NCI-H1105 (cell line): ENCODE results near the gene CREBBP.
"Not testable (repeated sequence)": the region's sequence is repeated elsewhere in the genome, so short reads cannot be mapped to it uniquely, and the experiment has no call there.

Experiments used
- DNase-seq: peaks from one replicate; lab custom pipeline; 2025; lab: John Stamatoyannopoulos, UW

The CREBBP gene

DNA sequence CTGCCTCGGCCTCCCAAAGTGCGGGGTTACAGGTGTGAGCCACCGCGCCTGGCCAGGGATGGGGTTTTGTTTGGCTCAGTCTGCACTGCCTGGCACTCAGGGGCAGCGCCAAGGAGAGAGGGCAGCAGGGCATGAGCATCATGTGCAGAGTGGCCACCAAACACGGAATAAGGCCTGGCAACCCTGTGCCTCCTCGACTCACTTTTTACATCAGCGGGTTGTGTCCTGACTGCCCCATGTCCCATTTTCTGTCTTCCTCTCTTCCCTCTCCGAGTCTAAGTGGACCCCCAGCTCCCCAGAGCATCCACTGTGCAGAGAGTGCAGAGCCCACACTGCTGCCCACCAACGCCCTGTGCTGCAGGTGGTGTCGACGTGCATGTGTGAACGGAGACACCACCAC, 145.0 kb downstream of the CREBBP start:
- no peak for DNase-seq

DNA sequence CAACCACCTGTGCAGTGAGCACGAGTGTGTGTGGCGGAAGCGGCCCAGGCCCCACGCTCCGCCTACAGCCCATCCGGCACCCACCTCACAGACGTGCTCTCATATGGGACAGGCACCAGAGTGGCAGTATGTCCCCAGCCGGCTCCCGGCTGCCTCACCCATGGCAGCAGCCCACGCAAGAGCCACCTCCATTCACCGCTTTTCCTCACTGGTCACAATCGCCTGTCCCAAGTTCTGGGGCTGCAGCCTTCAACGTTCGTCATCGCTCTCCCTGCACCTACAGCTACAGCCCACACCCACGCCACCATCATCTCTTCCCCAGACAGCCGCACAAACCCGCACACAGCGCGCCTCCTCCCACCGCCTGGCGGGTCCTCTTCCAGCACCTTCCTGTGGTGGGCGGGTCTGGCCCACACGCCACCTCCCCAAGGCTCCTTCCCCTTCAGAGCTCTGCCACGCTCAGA, 145.7 kb downstream of the CREBBP start:
- no peak for DNase-seq

DNA sequence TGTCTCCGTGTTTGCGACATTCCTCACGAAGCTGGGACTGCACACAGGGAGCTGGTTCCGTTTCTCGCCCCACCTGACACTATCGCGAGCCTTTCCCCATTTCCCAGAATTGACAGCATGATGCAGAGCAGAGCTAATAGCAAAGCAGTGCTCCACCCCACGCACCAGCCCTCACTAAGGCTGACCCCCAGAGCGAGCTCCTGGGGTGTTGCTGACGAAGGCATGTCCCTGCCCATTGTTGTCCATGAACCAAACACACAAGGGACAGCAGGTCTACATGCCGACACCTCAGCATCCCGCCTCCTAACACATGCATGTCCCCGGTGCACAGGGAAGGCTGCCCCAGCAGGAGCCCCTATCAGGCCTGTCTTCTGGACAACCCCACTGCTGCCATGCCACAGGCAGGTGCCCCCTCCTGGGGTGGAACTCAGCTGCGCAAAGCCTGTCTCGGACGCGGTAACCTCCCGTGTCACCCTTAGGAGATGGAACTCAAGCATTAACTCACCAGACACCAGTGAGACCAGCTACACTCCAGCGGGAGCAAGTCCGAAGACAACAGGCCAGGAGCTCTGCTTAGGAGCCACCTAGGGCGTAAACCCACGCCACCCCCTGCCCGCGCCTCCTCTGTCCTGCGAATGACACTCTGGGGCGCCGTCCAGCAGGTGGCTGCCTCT, 146.3 kb downstream of the CREBBP start:
- no peak for DNase-seq

- DNase-seq, result no peak
Measured at GRCh38 chr16:3732171-3732570, 148.3 kb downstream of the CREBBP start.

DNA sequence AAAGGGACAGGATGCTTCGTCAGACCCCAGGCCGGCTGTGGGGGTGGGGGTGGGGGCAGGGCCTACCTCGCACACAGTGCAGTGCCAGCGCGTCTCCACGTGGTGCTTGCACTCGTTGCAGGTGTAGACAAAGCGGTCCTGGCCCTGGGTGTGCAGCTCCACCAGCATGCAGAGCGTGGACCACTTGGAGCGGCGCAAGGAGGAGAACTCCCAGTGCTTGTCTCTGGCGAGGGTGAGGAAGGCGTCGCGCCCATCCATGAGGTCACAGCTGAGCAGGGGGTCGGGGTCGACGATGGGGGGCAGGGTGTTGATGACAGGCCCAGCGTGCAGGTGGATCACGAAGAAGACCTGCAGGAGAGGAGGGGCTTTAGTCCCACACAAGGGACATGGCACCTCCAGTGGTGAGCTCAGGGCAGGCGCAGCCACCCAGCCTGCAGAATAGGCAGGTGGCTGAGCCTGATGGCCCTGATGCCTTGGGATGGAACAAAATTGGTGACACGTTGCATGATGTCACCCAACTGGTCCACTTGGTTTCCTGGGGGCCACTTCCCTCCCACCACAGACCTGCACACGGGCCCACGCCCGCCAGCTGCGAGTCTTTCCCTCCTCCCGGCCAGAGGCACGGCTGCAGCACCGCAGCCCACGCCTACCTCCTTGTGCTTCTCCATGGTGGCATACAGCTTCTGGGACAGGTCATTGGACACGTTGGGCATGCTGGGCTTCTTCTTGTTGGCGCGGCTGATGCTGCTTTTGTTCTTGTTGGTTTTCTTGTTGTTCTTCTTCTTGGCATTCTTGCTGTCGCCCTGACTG, 149.2 kb downstream of the CREBBP start:
- DNase-seq, result no peak

DNA sequence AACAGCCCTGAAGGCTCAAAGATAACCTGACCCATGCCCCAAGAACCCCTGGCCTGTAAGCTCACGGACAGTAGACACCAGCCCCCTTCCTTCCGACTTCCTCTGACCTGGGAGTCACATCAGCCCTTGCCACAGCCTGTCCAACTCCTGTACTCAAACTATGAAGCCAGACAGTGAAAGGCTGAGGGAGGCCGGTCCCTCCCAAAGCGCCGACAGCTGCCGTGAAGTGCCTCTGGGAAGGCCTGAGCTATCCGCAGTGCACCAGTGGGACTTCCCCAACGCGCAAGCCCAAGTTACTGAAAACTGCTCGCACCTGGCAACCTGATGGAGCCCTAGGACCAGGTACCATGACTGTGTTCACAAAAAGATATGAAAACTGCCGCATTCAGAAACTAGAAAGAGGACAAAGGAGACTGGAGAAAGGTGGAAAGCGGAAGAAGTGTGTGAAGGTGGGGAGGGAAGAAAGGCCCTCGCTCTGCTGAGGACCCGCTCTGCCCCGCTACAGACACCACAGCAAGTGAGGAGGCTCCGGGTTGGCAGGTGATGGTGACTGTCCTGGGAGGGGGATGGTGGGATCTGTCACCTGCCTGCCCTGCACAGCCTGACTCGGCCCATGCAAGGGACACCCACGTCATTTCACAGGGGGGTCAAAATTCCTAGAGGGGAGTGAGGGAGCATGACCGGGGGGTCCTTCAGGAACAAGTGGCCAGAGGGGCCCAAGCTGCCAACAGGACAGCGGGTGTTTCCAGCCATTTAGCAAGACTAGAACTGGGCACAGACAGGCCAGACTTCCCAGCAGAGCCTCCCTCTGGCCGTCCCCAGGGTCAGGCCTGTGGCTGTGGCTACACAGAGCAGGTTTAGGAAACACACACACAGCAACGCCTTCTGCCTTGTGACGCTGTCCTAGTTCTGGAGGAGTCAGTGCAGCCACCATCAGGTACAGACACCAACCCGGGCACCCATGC, 150.1 kb downstream of the CREBBP start:
- no peak for DNase-seq

DNA sequence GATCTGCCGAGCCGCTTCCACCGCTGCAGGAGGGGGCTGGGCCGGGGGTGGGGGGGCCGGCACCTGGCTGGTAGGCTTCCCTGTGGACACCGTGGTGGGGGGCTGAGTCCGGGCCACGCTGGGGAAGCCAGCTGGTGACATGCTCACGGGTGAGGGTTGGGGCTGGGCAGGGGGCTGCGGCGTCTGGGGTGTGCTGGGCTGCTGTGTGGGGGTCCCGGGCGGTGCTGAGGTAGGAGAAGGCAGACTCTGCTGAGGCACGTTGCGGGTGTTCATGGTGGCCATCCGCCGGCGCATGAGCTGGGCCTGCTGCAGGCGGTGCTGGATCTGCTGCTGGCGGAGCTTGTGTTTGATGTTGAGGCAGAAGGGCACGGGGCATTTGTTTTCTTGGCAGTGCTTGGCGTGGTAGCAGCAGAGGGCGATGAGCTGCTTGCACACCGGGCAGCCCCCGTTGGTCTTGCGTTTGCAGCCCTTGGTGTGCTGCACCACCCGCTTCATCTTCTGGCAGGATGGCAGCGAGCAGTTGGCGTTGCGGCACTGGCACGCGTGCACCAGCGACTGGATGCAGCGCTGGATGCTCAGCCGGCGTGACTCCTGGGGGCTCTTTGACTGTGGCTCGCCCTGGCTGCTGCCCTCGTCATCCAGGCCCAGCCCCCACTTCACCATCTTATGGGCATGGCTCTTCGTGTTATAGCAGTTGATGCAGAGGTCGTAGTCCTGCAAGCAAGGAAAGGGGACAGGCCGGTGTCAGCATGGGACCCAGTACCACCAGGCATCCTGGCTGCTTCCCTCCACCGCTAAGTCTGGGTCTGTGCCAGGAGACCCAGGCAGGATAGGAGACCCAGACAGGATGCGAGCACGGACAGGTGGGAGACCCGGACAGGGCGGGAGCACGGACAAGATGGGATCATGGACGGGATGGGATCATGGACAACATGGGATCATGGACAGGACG, 151.1 kb downstream of the CREBBP start:
- no peak for DNase-seq

DNA sequence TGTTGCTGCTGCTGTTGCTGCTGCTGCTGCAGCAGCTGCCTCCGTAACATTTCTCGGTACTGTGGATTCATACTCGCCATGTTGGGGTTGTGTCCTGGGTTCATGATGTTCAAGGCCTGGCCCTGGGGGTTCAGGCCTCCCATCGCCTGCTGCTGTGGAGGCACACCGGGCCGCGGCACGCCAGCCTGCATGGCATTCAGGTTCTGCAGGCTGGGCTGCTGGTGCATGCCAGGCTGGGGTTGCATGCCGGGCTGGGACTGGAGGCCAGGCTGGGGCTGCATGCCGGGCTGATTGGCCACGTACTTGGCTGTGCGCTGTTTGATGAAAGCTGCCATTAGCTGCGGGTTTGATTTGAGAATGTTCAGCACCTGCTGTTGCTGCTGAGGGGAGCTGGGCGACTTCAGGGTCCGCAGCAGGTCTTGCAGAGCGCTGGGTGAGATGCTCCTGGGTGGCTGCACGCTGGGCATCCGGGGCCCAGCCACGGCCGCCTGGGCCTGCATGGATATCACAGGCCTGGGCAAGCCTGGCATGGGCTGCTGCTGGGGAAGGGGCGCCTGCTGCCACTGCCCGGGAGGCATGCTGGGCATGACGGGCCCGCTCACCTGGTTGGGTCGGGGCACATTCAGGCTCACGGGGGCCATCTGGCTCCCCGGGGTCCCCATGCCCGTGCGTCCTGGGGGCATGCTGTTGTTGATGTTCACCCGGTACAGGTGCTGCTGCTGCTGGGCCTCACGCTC, 151.9 kb downstream of the CREBBP start:
- no peak for DNase-seq

DNA sequence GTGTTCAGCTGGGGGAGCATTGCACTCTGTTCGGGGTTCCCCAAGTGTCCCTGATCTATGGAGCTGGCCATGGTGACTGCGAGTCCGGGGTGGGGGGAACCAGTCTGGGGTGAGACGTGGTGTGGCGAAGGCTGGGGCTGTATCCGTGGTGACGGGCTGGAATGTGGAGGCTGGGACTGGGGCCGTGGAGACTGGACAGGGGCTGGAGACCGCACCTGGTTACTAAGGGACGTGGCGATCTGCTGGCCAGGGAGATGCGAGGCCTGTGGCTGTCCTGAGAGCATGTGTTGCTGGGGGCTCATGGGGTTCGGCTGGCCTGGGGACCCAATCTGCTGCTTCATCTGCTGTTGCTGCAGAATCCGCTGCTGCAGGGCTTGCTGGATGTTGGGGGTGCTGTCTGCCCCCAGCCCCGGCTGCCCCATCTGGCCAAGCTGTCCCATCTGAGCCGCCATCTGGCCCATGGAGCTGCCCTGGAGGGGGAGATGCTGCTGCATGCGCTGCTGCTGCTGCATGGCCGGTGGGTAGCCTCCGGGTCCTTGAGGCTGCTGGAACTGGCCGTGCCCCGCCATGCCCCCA, 152.6 kb downstream of the CREBBP start:
- DNase-seq, result no peak

DNA sequence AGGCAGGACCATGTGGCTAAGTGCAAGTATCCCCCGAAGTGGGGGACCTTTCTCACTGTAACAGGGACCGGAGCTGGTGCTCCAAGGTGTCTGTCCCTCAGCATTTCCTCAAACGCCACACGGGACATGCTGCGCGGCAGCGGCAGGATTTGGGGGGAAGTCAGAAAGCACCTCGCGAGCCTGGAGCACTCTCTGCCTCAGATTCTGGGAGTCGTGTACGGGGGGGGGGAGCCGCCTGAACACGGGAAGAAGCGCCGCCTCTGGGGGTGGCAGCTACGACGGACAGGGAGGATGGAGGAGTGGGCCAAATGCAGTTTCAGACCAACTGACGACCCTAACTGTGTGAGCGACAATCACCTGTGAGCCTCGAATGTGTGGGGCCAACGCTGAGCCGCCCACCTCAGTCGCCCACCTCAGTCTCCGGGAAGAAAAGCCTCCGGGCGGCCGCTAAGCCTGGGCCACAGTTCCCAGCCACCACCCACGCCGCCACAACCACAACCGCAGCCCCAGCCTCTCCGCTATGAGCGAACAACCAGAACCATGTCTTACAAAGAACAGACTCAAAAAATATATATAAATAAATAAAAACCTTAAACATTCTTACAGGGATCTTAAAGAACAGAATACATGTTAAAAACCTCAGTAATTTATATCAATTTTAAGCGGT, 154.4 kb downstream of the CREBBP start:
- DNase-seq, result no peak

GRCh38 chr16:3725276-3725675, 155.2 kb downstream of the CREBBP start:
- DNase-seq, result no peak

DNA sequence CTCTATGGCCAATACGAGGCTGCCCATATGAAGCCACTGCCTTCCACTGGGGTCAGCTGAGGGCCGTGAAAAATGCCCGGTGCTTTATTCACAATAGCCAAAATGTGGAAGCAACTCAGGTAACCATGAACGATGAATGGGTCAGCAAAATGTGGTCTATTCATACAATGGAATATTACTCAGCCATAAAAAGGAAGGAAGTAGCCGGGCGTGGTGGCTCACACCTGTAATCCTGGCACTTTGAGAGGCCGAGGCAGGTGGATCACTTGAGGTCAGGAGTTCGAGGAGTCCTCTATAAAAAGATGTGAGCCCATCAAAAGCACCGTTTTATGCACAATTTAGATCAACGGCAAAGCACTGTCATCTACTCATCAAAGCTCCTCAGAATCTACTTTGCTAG, 158.0 kb downstream of the CREBBP start:
- DNase-seq, result no peak

DNA sequence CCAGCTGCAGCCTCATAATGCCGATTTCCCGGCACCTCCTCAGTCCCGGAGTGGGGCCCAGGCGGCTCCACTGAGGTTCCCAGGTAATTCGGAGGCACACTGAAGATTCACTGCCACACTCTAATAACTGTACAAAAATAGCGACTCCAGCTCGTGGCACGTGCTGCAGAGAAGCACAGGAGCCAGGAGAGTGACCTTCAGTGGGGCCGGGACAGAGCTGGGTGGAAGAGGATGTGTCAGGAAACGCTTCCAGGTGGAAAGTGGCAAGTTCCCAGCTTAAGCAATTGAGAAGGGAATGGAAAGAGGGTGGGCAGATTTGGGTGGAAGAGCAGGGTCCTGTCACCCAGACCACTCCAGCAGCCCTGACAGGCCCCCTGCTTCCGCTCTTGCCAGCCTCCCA, 160.1 kb downstream of the CREBBP start:
- DNase-seq, result no peak

GRCh38 chr16:3718628-3719027, 161.9 kb downstream of the CREBBP start:
- DNase-seq, result no peak

- no peak for DNase-seq
Measured at GRCh38 chr16:3718019-3718391, 162.5 kb downstream of the CREBBP start.

DNA sequence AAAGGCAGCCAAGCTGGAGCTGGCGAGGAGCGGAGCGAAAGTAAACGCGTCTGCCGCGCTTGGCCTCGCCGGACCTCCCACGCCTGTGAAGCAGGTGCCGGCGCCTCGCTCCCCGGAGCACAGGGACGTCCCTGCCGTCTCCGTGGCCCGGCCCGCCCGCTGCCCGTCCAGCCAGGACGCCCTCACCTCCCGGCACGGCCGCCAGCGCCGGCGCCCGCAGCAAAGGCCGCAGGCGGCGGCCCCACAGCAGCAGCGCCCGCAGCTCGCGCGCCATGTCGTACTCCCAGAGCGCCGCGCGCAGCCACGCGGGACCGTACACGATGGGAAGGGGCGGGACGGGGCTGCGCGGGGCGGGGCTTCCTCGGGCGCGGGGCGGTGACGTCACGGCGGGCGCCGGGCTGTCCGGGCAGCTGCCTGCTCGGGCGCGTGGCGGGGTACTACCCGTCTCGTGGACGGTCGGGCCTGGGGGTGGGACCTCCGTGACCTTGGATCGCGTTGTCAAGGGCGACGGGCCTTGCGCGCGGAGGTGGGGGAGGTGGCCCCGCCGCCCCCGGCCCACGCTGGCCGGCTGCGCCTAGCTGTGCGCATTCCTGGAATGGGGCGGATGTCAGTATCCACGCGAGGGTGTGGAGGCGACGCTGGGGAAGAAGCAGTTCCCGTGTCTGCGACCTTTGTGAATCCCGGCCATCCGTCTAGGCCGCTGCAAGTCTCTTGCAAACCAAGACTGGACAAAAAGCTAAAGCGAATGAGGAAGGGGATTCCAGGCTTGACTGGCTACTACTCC, 163.1 kb downstream of the CREBBP start, which contains the start of gene TRAP1:
TSS of gene TRAP1 (minus strand) at position 290 of the 784 bp plus-strand sequence. CDS start at position 274, 16 bp downstream.
- peak; percentile 23 for DNase-seq

DNA sequence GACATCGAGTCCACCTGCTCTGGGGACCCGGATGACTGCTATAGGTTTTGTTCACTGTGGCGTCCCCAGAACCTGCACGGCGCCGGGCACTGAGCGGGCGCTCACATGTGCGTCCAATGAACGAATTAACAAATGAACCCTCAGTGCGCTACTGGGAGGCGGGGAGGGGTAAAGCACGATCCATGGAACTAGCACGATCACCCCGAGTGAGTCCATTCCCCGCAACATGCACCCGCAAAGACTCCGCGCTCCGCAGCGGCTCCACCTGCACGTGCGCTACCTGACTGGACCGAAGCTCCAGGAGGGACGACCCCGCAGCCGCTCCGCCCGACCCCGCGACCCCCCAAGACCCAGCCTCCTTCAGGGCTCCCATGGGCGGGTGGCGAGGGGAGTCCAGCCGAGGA, 163.7 kb downstream of the CREBBP start:
- DNase-seq, result no peak

GRCh38 chr16:3715430-3715829, 165.1 kb downstream of the CREBBP start:
- no peak for DNase-seq

GRCh38 chr16:3714378-3714777, 166.1 kb downstream of the CREBBP start:
- DNase-seq, result not testable (repeated sequence)
